HEK293 (cell line): ENCODE data around the gene LSS.

ENCODE experiments used
- YY1 ChIP-seq: fragments of 450-650 bp; formaldehyde crosslinking; IDR thresholded peaks from 2 replicates; pipeline ENCODE4 v1.5.1; 2018; ENCODE audit warnings: missing biosample characterization, missing genetic modification characterization
- ZNF23 ChIP-seq: fragments of 450-650 bp; formaldehyde crosslinking; IDR thresholded peaks from 2 replicates; pipeline ENCODE4 v1.5.1; 2016; ENCODE audit warnings: missing biosample characterization, missing genetic modification characterization, borderline replicate concordance
- ZNF645 ChIP-seq: fragments of 450-650 bp; formaldehyde crosslinking; IDR thresholded peaks from 2 replicates; pipeline ENCODE4; 2016; ENCODE audit warnings: missing biosample characterization, missing genetic modification characterization
- ZNF747 ChIP-seq: fragments of 450-650 bp; formaldehyde crosslinking; IDR thresholded peaks from 2 replicates; pipeline ENCODE4 v1.5.1; 2016; ENCODE audit warnings: missing biosample characterization, missing genetic modification characterization
- TF ChIP-seq, protein P1 (sequence below): fragments of 450-650 bp; formaldehyde crosslinking; IDR thresholded peaks from 2 replicates; pipeline ENCODE4 v1.5.1; 2016; ENCODE audit warnings: missing biosample characterization, missing genetic modification characterization

- TF ChIP-seq YY1 (tag by site-specific recombination) (no peak), ZNF645 (tag by site-specific recombination) (no peak), ZNF747 (tag by site-specific recombination) (no peak), ZNF23 (tag by site-specific recombination) (no peak)
- TF ChIP-seq, protein P1, sequence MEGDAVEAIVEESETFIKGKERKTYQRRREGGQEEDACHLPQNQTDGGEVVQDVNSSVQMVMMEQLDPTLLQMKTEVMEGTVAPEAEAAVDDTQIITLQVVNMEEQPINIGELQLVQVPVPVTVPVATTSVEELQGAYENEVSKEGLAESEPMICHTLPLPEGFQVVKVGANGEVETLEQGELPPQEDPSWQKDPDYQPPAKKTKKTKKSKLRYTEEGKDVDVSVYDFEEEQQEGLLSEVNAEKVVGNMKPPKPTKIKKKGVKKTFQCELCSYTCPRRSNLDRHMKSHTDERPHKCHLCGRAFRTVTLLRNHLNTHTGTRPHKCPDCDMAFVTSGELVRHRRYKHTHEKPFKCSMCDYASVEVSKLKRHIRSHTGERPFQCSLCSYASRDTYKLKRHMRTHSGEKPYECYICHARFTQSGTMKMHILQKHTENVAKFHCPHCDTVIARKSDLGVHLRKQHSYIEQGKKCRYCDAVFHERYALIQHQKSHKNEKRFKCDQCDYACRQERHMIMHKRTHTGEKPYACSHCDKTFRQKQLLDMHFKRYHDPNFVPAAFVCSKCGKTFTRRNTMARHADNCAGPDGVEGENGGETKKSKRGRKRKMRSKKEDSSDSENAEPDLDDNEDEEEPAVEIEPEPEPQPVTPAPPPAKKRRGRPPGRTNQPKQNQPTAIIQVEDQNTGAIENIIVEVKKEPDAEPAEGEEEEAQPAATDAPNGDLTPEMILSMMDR (tag by site-specific recombination), result no peak
Measured at GRCh38 chr21:46142582-46143473, 85.7 kb downstream of the LSS start.
